ENCODE data around the gene RSAD2. TPM values are rescaled to one million over a fixed set of nuclear protein-coding genes. Genes with fewer than 3 reads are reported as not detected.

Gene RSAD2
- total RNA-seq, 4 donors from 2014 or later = 1.8 to 7.0 (median 5.7) TPM

DNA sequence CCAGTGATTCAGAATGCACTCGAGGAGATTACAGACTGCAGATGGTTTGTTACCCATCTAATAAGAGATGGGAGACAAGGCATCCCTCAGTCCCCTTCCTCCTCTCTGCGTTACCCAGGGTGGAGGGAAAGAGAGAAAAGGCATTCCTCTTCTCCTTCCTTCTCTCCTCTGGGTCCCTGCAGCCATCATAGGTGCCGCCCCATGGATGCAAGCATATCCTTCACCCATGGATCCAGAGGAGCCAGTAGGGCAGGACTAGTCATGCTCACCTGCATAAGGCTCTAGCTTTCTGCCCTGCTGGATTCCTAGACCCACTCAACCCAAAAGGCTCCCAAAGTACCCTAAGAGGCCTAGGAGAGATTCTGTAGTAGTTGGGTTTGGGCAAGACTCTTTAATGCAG lies 32.3 kb upstream of the RSAD2 start:
- ATAC-seq = no peak
- Histone ChIP-seq H3K4me1 (no peaks in the 10 kb centered on the region), H3K36me3 (peaks cover 7 to 59% of the 10 kb centered on the region in 2 donors), H3K27ac (no peak overlapping the region), H3K4me3 (no peak overlapping the region), H3K9me3 (peaks cover 1 to 100% (median 11%) of the 10 kb centered on the region in 3 donors), H3K27me3 (no peaks in the 10 kb centered on the region)
- 71 to 100% methylated on average over 1 to 2 of the region's 3 CpGs for WGBS, 2 donors (ENCODE audit: low coverage in 1 of 2)
- no peak for TF ChIP-seq POLR2AphosphoS5 (IDR thresholded peaks at IDR 0.05)
- no peak for TF ChIP-seq EP300 (IDR thresholded peaks at IDR 0.05)
- TF ChIP-seq POLR2A (IDR thresholded peaks at IDR 0.05) = no peak
- TF ChIP-seq, protein P1, sequence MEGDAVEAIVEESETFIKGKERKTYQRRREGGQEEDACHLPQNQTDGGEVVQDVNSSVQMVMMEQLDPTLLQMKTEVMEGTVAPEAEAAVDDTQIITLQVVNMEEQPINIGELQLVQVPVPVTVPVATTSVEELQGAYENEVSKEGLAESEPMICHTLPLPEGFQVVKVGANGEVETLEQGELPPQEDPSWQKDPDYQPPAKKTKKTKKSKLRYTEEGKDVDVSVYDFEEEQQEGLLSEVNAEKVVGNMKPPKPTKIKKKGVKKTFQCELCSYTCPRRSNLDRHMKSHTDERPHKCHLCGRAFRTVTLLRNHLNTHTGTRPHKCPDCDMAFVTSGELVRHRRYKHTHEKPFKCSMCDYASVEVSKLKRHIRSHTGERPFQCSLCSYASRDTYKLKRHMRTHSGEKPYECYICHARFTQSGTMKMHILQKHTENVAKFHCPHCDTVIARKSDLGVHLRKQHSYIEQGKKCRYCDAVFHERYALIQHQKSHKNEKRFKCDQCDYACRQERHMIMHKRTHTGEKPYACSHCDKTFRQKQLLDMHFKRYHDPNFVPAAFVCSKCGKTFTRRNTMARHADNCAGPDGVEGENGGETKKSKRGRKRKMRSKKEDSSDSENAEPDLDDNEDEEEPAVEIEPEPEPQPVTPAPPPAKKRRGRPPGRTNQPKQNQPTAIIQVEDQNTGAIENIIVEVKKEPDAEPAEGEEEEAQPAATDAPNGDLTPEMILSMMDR (IDR thresholded peaks at IDR 0.05) = no peak

DNA sequence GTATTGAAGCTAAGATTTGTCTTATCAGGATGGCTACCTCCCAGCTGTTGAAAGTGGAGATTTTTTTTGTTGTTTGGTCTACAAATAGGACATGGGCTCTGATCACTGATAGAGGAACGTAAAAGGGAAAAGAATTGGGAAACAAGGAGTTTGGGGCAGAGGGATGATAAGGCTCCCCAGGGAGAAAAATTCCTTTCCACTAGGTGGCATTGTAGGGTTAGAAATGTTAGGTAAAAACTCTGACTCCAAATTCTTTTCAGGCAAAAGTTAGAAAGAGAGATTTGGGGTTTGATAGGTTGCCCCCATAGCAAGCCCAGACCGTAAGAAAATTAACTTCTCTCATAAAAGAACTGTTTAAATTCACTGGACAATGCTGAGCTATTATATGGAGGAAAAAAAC lies 31.7 kb upstream of the RSAD2 start:
- H3K4me1 ChIP-seq = no peaks in the 10 kb centered on the region
- H3K27ac ChIP-seq = no peak overlapping the region
- 90 to 100% methylated on average over 2 of the region's 2 CpGs for WGBS, 2 donors (ENCODE audit: low coverage in 1 of 2)
- peaks cover 7 to 65% of the 10 kb centered on the region in 2 donors for H3K36me3 ChIP-seq
- no peaks in the 10 kb centered on the region for H3K27me3 ChIP-seq
- ATAC-seq = no peak
- no peak overlapping the region for H3K4me3 ChIP-seq
- peaks cover 1 to 98% (median 11%) of the 10 kb centered on the region in 3 donors for H3K9me3 ChIP-seq
- no peak for TF ChIP-seq POLR2AphosphoS5 (IDR thresholded peaks at IDR 0.05)
- TF ChIP-seq POLR2A (IDR thresholded peaks at IDR 0.05) = no peak

DNA sequence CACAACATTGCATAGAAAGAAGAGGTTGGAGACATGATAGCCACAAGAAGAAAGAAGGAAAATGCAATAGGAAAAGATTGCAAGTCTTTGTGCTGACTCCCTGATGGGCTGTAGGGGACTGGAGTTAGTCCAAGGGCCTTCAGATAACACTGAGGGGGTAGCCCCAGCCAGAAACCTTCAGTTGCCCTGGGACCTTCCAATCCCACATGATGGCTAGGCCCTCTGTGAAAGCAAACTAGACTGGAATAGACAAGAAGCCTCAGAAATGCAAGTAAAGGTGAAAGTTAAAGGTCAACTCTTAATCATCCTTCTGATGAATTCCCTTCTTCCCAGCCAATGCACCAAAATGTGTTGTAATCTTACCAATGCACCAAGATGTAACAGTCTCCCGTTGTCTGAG lies 31.0 kb upstream of the RSAD2 start:
- Histone ChIP-seq H3K9me3 (peaks cover 1 to 98% (median 11%) of the 10 kb centered on the region in 3 donors), H3K4me1 (no peaks in the 10 kb centered on the region), H3K36me3 (peaks cover 7 to 72% of the 10 kb centered on the region in 2 donors), H3K27ac (no peak overlapping the region), H3K4me3 (no peak overlapping the region), H3K27me3 (no peaks in the 10 kb centered on the region)
- no peak for ATAC-seq
- WGBS, 2 donors (ENCODE audit: low coverage in 1 of 2) = 80 to 100% methylated on average over 1 of the region's 1 CpG
- no peak for TF ChIP-seq POLR2AphosphoS5 (IDR thresholded peaks at IDR 0.05)
- TF ChIP-seq POLR2A (IDR thresholded peaks at IDR 0.05) = no peak
- no peak for TF ChIP-seq EP300 (IDR thresholded peaks at IDR 0.05)
- TF ChIP-seq, protein P1 (IDR thresholded peaks at IDR 0.05) = no peak

DNA sequence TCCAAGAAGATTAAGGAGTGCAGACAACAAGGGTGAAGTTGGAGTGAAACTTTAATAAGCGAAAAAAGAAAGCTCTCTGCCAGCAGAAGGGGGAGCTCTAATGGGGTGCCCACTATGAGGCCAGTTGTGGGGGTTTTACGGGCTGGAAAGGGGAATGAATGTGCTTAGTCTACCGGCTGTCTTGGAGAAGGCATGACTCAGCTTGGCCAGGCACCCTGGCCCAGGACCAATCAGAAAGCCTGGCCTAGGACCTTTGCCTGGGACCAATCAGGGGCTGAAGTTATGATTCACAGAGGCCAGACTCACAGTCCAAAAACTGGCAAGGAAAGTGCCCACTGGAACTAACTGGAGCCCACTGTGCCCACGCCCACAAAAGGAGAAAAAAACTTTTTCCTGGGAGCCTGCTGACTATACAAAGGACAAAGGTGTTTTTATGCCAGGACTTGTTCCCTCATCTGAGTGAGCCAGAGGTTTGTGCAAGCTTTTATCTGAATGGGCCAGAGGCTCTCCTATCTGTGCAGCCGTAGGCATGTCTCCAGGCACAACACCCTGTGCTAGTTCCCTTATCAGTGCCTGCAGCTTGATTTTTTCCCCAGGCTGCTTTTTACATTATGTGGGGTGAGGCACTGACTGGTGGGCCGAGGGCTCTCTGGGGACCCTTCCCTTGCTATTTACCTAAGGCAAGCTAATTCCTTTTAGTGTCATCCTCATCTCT lies 30.5 kb upstream of the RSAD2 start:
- Histone ChIP-seq H3K36me3 (peaks cover 7 to 77% of the 10 kb centered on the region in 2 donors), H3K27ac (no peak overlapping the region), H3K27me3 (no peaks in the 10 kb centered on the region), H3K4me1 (no peaks in the 10 kb centered on the region), H3K9me3 (peaks cover 1 to 98% (median 11%) of the 10 kb centered on the region in 3 donors), H3K4me3 (no peak overlapping the region)
- ATAC-seq = no peak
- no peak for TF ChIP-seq POLR2A (IDR thresholded peaks at IDR 0.05)
- TF ChIP-seq EP300 (IDR thresholded peaks at IDR 0.05) = no peak
- TF ChIP-seq, protein P1 (IDR thresholded peaks at IDR 0.05) = no peak
- TF ChIP-seq POLR2AphosphoS5 (IDR thresholded peaks at IDR 0.05) = no peak
- WGBS, 2 donors (ENCODE audit: low coverage in 1 of 2) = 86% methylated on average over 5 of the region's 6 CpGs; no CpG with 5 or more reads in 1 of the 2 donors

DNA sequence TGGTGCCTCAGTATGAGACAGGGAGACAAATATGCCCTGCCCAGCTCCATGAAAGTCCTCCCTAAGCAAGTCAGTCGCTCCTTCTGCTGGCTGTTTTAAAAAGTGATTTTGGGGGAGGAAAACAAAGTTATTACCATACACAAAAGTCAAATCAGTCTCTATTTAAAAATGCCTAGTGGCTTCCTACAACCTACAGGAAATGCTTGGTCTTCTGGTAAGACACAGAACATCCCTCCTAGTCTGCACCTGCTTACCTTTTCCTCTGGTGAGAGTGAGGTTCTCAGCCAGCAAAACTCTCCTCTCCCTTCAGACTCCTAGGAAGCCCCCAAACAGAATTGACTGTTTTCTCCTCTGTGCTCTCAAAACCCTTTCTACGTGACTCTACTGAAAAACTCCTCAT lies 25.4 kb upstream of the RSAD2 start:
- TF ChIP-seq POLR2AphosphoS5 (IDR thresholded peaks at IDR 0.05) (no peak), POLR2A (IDR thresholded peaks at IDR 0.05) (no peak), EP300 (IDR thresholded peaks at IDR 0.05) (no peak)
- TF ChIP-seq, protein P1 (IDR thresholded peaks at IDR 0.05) = no peak
- Histone ChIP-seq H3K27ac (no peak overlapping the region), H3K4me1 (no peaks in the 10 kb centered on the region), H3K27me3 (no peaks in the 10 kb centered on the region), H3K4me3 (no peak overlapping the region), H3K9me3 (peaks cover 0 to 48% (median 1%) of the 10 kb centered on the region in 3 donors), H3K36me3 (peaks cover 4 to 100% of the 10 kb centered on the region in 2 donors)
- no peak for ATAC-seq
- 85 to 89% methylated on average over 1 to 2 of the region's 2 CpGs for WGBS, 2 donors (ENCODE audit: low coverage in 1 of 2)
